GM21786 (cell line): Measurements from ENCODE around the gene ARHGAP26.
A peak's percentile ranks its signal among the peaks of the same experiment; 100 is the strongest.

ENCODE experiments used
- ATAC-seq: cut with Tn5 transposase; IDR thresholded peaks from one replicate; pipeline ENCODE4 v1.9.1; 2021; ENCODE audit not compliant: unreplicated experiment

Gene ARHGAP26

GRCh38 chr5:142846406-142846805 lies 76.2 kb downstream of the ARHGAP26 start:
- ATAC-seq, result no peak

GRCh38 chr5:142847898-142848790 lies 78.0 kb downstream of the ARHGAP26 start:
- no peak for ATAC-seq

DNA sequence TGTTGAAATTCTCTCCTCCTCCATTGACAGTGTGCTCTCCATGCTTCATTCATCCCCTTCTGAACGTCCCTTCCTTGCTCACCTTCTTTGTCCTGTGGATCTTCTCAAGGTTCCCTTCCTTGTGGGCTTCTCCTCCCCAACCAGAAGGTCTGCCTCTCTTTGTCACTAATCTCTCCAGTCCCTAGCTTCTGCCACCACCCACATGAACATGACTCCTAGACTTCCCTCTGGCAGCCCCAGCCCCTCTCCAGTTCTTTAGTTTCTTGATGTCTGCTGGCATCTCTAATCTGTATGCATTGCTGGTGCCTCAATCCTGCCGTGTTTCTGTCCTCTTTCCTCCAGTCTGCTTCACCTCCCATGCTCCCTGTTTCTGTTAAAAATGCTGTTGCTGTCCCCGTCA lies 79.3 kb downstream of the ARHGAP26 start:
- no peak for ATAC-seq

DNA sequence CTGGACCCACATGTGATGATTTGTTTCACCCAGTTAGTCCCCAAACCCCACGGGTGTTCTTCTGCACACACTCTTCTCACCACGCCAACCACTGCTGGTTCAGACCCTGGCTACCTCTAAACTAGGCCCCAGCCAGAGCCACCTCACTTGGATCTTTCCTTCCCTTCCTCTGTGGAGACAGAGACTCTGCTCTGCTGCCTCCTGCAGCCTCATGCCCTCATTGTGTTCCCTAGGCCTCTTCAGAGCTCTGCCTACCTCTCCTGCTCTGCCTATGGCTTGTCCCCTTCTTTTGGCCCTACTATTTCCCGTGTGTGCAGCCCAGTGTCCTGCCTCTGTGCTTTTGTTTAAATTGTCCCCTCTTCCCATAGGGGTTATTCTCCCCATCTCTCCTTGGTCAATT lies 79.7 kb downstream of the ARHGAP26 start:
- no peak for ATAC-seq

DNA sequence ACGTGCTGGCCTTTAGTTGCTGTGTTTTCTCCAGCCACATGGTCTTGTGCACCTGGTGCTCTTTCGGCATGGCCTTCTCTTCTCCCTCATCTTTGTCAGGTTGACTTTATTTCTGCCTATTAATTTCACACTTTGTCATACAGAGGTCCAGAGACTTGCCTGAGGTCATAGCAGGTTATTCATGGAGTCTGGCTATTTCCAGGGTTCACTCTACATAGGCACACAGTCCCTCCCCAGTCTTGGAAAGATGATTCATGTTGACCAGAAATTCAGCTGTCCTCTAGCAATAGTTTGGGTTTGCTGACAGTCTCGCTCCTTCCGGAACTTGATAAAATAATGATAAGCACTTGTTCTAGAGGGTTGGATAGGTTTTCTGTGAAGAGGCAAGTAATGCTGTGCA lies 81.6 kb downstream of the ARHGAP26 start:
- no peak for ATAC-seq

DNA sequence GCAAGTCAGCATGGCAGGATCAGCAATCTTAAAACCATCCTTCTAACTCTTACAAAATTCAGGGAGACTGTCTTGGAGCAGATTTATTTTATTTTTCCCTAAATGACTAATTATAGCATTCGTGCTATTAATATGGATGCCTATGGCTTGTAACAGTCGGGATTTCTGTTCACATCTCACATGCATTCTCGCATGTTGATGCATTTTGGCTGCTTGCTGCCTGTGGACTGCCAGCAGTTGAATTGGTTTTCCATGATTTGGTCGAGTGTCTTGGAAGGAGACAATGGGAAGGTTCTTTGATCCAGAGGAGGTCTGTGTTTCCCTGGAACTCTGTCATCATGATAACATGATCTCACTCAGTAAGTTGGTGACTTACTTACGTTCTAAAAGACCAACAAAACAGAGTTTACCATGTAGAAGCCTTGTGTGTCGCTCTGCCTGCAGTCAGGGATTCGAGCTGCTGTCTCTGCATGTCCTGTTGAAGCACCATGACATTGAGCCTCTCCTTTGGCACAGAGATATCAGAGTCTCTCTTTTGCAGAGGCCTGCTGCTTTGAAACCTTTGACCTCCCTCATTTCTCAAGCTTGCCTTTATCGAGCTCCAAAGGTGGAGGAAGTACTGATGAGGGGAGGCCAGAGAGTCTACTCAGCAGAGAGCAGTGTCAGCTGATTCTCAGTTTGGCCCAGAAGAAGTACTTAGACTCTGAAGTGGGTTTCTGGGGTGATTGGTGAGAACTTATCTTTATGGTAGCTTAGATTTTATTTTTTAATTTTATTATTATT lies 82.4 kb downstream of the ARHGAP26 start:
- ATAC-seq, result no peak

DNA sequence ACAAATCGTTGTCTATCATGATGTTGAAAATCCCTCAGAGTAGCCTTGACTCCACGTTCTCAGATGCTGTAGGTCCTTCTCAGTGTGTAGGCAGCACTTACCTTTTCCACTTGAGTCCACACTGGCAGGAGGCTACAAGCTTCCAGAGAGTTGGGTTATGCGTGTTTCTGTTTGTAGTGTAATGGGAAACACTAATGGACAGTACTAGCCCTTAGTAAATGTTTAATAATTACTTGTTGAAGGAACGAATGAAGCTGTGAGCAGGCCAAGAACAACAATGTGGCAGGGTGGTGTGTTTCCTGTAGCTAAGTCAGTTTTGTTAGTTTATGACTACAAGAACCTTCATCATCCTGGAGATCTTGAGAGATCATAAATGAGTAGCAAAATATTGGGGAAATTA lies 83.5 kb downstream of the ARHGAP26 start:
- no peak for ATAC-seq

GRCh38 chr5:142856269-142856782 lies 86.1 kb downstream of the ARHGAP26 start:
- ATAC-seq, result no peak

DNA sequence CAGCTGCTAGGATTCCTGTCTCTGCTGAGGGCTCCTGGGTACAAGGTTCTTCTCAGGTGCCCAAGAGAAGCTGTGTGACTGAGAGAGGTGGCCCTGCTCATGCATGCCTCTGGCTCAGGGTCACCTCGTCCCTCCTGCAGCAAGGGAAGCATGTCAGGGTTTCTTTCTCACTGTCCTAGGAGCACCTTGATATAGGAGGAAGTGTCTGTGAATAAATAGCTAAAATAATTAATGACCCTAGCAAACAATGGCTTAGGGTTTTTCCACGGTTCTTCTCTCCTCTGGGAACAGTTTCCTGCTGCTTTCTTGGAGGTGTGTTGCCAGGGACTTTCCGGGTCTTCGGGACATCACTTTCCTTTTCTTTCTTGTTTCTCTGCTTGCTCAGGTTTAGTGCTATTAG lies 87.2 kb downstream of the ARHGAP26 start:
- ATAC-seq, result no peak

GRCh38 chr5:142859037-142859436 lies 88.9 kb downstream of the ARHGAP26 start:
- ATAC-seq, result no peak

- no peak for ATAC-seq
Observed at GRCh38 chr5:142860270-142860669, 90.1 kb downstream of the ARHGAP26 start.

DNA sequence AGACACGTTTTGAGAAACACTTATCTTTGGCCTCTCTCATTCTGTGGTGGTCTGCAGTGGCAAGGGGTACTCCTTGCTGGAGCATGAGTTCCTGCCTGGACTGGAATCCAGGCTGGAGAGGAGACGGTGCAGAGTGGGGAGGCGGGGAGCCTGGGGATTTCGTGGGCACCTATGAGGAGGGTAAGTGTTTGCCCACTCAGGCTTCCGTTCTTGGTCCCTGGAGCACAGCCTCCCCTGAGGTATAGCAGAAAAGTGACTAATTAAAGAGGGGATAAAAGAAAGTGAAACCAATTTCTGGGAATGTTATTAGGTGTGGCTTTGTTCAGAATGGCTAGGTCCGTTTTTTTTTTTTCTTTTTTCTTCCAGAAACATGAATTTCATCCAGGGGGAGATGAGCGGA lies 90.8 kb downstream of the ARHGAP26 start:
- no peak for ATAC-seq

GRCh38 chr5:142862594-142862993 lies 92.4 kb downstream of the ARHGAP26 start:
- ATAC-seq, result no peak

DNA sequence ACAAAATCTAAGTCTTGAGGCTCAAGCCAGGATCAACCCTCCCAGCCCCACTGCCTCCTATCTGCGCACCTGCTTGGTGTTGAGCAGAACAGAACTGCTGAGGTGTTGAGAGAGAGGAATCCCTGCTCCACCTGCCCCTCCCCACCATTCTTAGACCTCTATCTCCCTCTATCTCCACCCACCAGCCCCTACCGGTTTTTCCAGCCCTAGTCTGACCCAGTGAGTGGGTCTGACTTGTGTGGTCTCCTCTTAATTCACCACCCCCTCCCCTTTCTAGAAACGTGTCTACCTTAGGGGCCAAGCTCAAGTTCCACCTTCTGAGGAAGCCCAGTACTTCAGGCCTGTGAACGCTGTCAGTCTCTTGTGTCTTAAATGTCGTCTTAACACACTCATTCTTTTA lies 93.7 kb downstream of the ARHGAP26 start:
- no peak for ATAC-seq

DNA sequence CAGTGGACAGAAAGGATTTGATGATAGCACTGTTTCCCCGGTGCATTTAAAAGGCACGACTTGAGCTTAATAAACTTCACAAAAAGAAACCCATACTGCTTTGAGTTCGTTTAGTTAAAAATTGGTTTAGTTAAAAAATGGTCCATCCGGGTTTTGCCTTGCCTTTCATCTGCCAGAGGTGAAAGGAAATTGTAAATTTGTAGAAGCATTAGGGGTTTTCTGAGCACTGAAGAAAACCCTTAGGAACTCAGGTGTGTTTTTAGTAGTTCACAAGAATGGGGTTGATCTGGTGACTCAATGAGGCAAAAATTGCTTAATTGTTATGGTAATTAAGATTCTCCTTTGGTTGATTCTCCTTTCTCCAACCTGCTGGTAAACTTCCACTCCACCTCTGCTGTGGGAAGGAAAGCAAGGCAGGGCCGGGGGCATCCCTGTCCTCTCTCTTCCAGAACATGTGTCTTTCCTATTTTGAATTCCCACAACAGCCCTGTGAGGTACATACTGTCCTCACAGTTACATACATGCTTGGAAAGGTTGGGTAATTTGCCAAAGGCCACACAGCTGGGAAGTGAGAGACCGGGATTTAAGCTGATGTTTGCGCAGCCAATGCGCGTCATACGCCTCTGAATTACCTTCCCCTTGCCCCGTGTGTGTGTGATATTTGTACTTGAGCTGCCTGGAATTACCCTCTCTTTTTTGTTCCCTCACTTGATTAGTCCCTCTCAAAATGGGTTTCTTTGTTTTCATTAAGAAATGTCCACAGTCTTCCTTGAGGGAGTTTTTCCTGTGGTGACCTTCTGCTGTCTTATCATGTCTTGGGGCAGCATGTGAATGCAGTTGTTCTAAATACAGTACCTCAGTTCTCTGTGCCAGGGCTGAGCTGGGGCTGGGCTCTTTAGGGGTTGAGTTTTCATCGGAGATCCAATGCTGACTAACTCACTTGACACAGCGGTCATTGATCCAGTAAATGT lies 94.4 kb downstream of the ARHGAP26 start:
- ATAC-seq, result no peak

GRCh38 chr5:142865631-142866030 lies 95.5 kb downstream of the ARHGAP26 start:
- ATAC-seq, result no peak

DNA sequence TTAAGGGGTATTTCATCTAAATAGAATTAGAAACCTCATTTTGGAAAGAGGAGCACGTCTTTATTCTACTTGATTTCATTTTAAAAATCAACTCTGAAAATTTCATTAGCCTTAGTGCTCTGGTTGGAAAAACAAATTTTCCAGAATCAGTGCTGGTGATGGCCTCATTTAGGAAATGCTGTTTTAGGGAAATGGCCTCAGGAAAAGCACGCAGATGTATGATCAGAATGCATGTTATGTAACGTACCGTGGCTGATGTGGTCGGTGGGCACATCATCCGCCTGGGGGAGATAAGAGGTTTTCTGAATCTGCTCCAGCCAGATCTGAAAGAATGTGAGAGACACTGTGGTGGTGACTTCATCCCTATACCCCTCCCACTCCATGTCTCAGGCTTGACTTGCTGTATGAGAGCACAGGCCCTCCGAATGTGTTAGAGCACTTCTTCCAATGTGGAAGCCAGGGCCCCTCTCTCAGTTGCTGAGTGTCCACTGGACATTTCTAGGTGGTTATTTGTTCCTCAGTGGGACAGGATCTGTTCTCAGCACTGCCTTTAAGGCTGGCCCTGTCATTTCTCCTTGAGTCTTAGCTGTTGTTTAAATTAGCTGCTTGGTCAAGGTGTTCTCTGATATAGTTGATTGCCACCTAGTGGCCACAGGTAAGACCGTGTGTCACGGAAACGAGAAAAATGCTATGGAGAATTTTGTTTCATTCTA lies 96.5 kb downstream of the ARHGAP26 start:
- peak; percentile 58 for ATAC-seq

DNA sequence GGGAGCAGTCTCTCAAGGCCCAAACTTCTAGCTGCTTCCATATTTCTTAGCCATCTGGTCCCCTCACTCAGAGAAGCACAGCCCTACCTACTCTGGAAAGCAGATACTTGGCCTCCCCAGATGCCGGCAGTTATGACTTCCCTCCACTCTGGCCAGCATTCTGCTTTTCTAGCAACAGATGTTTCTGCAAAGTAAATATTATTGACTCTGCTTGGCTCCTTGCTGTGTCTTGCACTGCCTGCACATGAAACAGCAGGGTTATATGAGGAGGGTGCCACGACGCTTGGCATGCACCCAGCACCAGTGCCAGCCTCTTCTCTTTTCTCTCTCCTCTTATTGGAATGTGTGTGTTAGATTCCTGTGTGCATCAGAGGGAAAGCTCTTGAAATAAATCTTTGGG lies 99.7 kb downstream of the ARHGAP26 start:
- ATAC-seq, result no peak

GRCh38 chr5:142870532-142871362 lies 100.6 kb downstream of the ARHGAP26 start:
- no peak for ATAC-seq
